Astrocyte (in vitro differentiated cells and primary cell): ENCODE data around the gene DGKQ.

Source experiments
- EZH2 ChIP-seq: IDR thresholded peaks from 2 replicates; pipeline ENCODE4 v1.6.1; 2012; ENCODE audit warnings: mild to moderate bottlenecking, low read length, inconsistent platforms; ENCODE audit not compliant: insufficient read depth
- TF ChIP-seq, protein P1 (sequence below): IDR thresholded peaks from 2 replicates; pipeline ENCODE4 v1.5.1; 2011; ENCODE audit warnings: low read depth, mild to moderate bottlenecking, inconsistent platforms, low read length, moderate library complexity; ENCODE audit not compliant: insufficient read depth

DNA sequence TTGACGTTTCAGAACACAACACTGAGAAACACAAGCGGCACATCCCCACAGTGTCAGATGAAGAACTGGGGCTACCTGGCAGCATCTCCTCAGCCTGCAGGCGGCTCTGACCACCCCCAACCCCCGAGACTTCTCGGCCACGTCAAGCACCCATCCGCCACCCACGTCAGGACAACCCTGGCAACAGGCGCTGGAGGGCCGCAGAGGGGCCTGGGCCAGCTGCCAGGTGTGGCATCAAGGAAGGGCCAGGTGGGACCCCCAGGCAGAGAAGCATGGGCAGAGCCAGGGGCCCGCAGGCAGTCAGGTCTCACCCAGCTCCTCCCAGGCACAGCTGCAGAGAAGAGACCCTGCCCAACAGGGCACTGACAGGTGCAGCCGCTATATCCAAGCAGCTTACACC, 63.5 kb downstream of the DGKQ start:
- TF ChIP-seq, protein P1, sequence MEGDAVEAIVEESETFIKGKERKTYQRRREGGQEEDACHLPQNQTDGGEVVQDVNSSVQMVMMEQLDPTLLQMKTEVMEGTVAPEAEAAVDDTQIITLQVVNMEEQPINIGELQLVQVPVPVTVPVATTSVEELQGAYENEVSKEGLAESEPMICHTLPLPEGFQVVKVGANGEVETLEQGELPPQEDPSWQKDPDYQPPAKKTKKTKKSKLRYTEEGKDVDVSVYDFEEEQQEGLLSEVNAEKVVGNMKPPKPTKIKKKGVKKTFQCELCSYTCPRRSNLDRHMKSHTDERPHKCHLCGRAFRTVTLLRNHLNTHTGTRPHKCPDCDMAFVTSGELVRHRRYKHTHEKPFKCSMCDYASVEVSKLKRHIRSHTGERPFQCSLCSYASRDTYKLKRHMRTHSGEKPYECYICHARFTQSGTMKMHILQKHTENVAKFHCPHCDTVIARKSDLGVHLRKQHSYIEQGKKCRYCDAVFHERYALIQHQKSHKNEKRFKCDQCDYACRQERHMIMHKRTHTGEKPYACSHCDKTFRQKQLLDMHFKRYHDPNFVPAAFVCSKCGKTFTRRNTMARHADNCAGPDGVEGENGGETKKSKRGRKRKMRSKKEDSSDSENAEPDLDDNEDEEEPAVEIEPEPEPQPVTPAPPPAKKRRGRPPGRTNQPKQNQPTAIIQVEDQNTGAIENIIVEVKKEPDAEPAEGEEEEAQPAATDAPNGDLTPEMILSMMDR, result no peak
- TF ChIP-seq EZH2, result no peak
